Natural killer cell (primary cell): ENCODE results near the gene CLDND1. TPM values are rescaled to one million over a fixed set of nuclear protein-coding genes. Genes with fewer than 3 reads are reported as not detected.

Experiments
- ATAC-seq, 3 donors: fragments of 150-1000 bp in 2 of 3; fragments of 200-7000 bp in 1 of 3; cut with Tn5 transposase; 1 replicate in 1 of 3; 2 replicates in 2 of 3; pipeline ENCODE4 v1.10.0; 2021; ENCODE audit warnings: mild to moderate bottlenecking in 2 of 3, moderate library complexity in 2 of 3
- DNase-seq, 2 donors: peaks; one replicate each; pipeline versions ENCODE4 v3.0.0 to v3.0.0-alpha.2; 2013 to 2021; ENCODE audit warnings: mixed read lengths in 1 of 2
- H3K27ac ChIP-seq: one replicate; pipeline ENCODE4 v1.5.1; 2013; ENCODE audit warnings: mild to moderate bottlenecking, low read length
- H3K27me3 ChIP-seq: one replicate; pipeline ENCODE4 v1.6.1; 2013; ENCODE audit warnings: low read length; ENCODE audit not compliant: control insufficient read depth, insufficient read depth
- H3K36me3 ChIP-seq: one replicate; pipeline ENCODE4 v1.6.1; 2013; ENCODE audit warnings: low read length; ENCODE audit not compliant: control insufficient read depth, insufficient read depth
- H3K4me1 ChIP-seq: one replicate; pipeline ENCODE4 v1.6.1; 2013; ENCODE audit warnings: low read length; ENCODE audit not compliant: control insufficient read depth, insufficient read depth
- H3K4me3 ChIP-seq: one replicate; pipeline ENCODE4 v1.5.1; 2013; ENCODE audit warnings: low read length
- H3K9me3 ChIP-seq: one replicate; pipeline ENCODE4 v1.6.1; 2013; ENCODE audit warnings: low read length; ENCODE audit not compliant: control insufficient read depth, insufficient read depth
- H3K27ac Mint-ChIP-seq, 2 donors: one replicate each; pipeline ENCODE4 v1.8.0; 2022; ENCODE audit warnings: mild to moderate bottlenecking in 2 of 2, mixed read lengths in 2 of 2, moderate library complexity in 1 of 2
- H3K27me3 Mint-ChIP-seq, 2 donors: one replicate each; pipeline ENCODE4 v1.8.0; 2022; ENCODE audit warnings: low read depth in 2 of 2, mixed read lengths in 2 of 2
- H3K36me3 Mint-ChIP-seq: one replicate; pipeline ENCODE4 v1.8.0; 2022; ENCODE audit warnings: mixed read lengths
- H3K4me1 Mint-ChIP-seq, 2 donors: one replicate each; pipeline ENCODE4 v1.8.0; 2022; ENCODE audit warnings: mixed read lengths in 2 of 2
- H3K4me3 Mint-ChIP-seq: one replicate; pipeline ENCODE4 v1.8.0; 2022; ENCODE audit warnings: mild to moderate bottlenecking, moderate library complexity, mixed read lengths
- H3K9me3 Mint-ChIP-seq, 2 donors: one replicate each; pipeline ENCODE4 v1.8.0; 2022; ENCODE audit warnings: mixed read lengths in 2 of 2
- CTCF ChIP-seq: fragments of 200-600 bp; IDR thresholded peaks from one replicate; pipeline ENCODE4 v1.8.0; 2022; ENCODE audit warnings: antibody characterized with exemption
- WGBS: methylation state at CpG from one replicate; pipeline ENCODE4 v1.1.7; 2013; ENCODE audit warnings: missing lambda C conversion rate; ENCODE audit not compliant: insufficient coverage; 5-methylcytosine and 5-hydroxymethylcytosine counted together
- intact Hi-C: fragments of 100-400 bp; cut with micrococcal nuclease; formaldehyde crosslinking; loops from one replicate; pipeline ENCODE4 v1.14.2; 2022
- total RNA-seq, 4 donors: library from RNA; stranded (reverse); fragments of 120-200 nt in 1 of 4; gene quantifications; one replicate each; pipeline versions ENCODE4 v1.2.3 to v1.2.4, GENCODE V29; 2013 to 2022

CLDND1 gene
- total RNA-seq, 3 donors from 2014 or later (not counting 1 experiment from before 2014, with no cell fraction given), result 175 to 220 (median 219) TPM

- Histone ChIP-seq H3K36me3 (no peaks in the 10 kb centered on the region), H3K4me3 (no peak overlapping the region), H3K27ac (no peak overlapping the region), H3K4me1 (peaks cover 31% of the 10 kb centered on the region), H3K27me3 (no peaks in the 10 kb centered on the region), H3K9me3 (no peaks in the 10 kb centered on the region)
- Mint-ChIP-seq H3K4me1 (peaks cover 43 to 55% of the 10 kb centered on the region in 2 donors), H3K9me3 (no peaks in the 10 kb centered on the region), H3K27ac (no peak overlapping the region), H3K4me3 (no peak overlapping the region), H3K36me3 (no peaks in the 10 kb centered on the region), H3K27me3 (no peaks in the 10 kb centered on the region)
- no peak for TF ChIP-seq CTCF
- ATAC-seq (no peak), DNase-seq (no peak)
- 84% methylated on average over 4 of the region's 4 CpGs for WGBS
- intact Hi-C loops, result no loop called here
These were observed 32.3 kb upstream of the CLDND1 start for GRCh38 chr3:98555025-98555379.

- no peaks in the 10 kb centered on the region for H3K9me3 Mint-ChIP-seq
- no peak overlapping the region for H3K27ac ChIP-seq
- intact Hi-C loops, result no loop called here
These were observed 31.9 kb upstream of the CLDND1 start for GRCh38 chr3:98554580-98554979.

GRCh38 chr3:98553753-98554152 lies 31.1 kb upstream of the CLDND1 start:
- Histone ChIP-seq H3K4me1 (peaks cover 34% of the 10 kb centered on the region), H3K36me3 (no peaks in the 10 kb centered on the region), H3K9me3 (no peaks in the 10 kb centered on the region), H3K4me3 (no peak overlapping the region), H3K27me3 (no peaks in the 10 kb centered on the region), H3K27ac (no peak overlapping the region)
- Mint-ChIP-seq H3K27ac (peak overlapping the region in 1 of 2 donors; percentile 57), H3K4me3 (no peak overlapping the region), H3K36me3 (no peaks in the 10 kb centered on the region), H3K27me3 (no peaks in the 10 kb centered on the region), H3K9me3 (no peaks in the 10 kb centered on the region), H3K4me1 (peaks cover 44 to 66% of the 10 kb centered on the region in 2 donors)
- TF ChIP-seq CTCF, result no peak
- no peak for DNase-seq
- intact Hi-C loops, result no loop called here
- 100% methylated on average over 1 of the region's 2 CpGs for WGBS
- no peak for ATAC-seq

More at GRCh38 chr3:98554580-98554979, 31.9 kb upstream of the CLDND1 start:
- ATAC-seq, result no peak
- peaks cover 43 to 57% of the 10 kb centered on the region in 2 donors for H3K4me1 Mint-ChIP-seq
- no peak overlapping the region for H3K4me3 ChIP-seq
- H3K4me3 Mint-ChIP-seq, result no peak overlapping the region
- no peak for TF ChIP-seq CTCF
- H3K27me3 Mint-ChIP-seq, result no peaks in the 10 kb centered on the region
- no peaks in the 10 kb centered on the region for H3K9me3 ChIP-seq
- H3K36me3 ChIP-seq, result no peaks in the 10 kb centered on the region
- no peak for DNase-seq
- no peak overlapping the region for H3K27ac Mint-ChIP-seq
- H3K36me3 Mint-ChIP-seq, result no peaks in the 10 kb centered on the region
- WGBS, result 100% methylated on average over 1 of the region's 2 CpGs
- H3K4me1 ChIP-seq, result peaks cover 31% of the 10 kb centered on the region
- no peaks in the 10 kb centered on the region for H3K27me3 ChIP-seq

GRCh38 chr3:98553021-98553563 lies 30.4 kb upstream of the CLDND1 start:
- Histone ChIP-seq H3K9me3 (no peaks in the 10 kb centered on the region), H3K4me3 (no peak overlapping the region), H3K36me3 (no peaks in the 10 kb centered on the region), H3K4me1 (peaks cover 40% of the 10 kb centered on the region), H3K27me3 (no peaks in the 10 kb centered on the region), H3K27ac (peak overlapping the region; percentile 4)
- ATAC-seq (no peak), DNase-seq (peak in 1 of 2 donors; percentile 52)
- no peak for TF ChIP-seq CTCF
- Mint-ChIP-seq H3K27ac (peak overlapping the region; percentile 45 to 57), H3K27me3 (no peaks in the 10 kb centered on the region), H3K4me3 (peak overlapping the region; percentile 2), H3K4me1 (peaks cover 48 to 65% of the 10 kb centered on the region in 2 donors), H3K9me3 (no peaks in the 10 kb centered on the region), H3K36me3 (no peaks in the 10 kb centered on the region)
- intact Hi-C loops, result no loop called here
- 86% methylated on average over 4 of the region's 6 CpGs for WGBS
